Measurements from ENCODE around the gene UIMC1.
"Not testable (repeated sequence)": the region's sequence is repeated elsewhere in the genome, so short reads cannot be mapped to it uniquely, and the experiment has no call there.

The UIMC1 gene

DNA sequence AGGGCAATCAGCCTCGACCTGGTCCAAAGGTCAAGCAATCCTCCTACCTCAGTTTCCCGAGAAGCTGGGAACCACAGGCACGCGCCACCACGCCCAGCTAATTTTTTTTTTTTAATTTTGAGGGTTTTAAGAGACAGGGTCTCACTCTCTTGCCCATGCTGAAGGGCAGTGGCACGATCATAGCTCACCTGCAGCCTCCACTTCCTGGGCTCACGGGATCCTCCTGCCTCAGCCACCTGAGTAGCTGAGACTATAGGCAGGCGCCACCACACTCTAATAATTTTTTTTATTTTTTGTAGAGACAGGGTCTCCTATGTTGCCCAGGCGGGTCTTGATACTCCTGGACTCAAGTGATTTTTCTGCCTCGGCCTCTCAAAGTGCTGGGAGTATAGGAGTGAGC, 1.6 kb downstream of the UIMC1 start:
- H3K27me3 ChIP-seq (ENCODE audit: control insufficient read depth, insufficient read depth, low read length), result no peaks in the 10 kb centered on the region
- H3K9ac ChIP-seq (ENCODE audit: low read depth, low read length), result no peak overlapping the region
- H3K4me3 ChIP-seq (ENCODE audit: low read depth, low read length), result peak overlapping the region; percentile 45
- no peaks in the 10 kb centered on the region for H3K9me3 ChIP-seq (ENCODE audit: control insufficient read depth, insufficient read depth, low read length)
- no peaks in the 10 kb centered on the region for H3K36me3 ChIP-seq (ENCODE audit: control insufficient read depth, insufficient read depth, low read length)
- H3K4me1 ChIP-seq (ENCODE audit: control insufficient read depth, insufficient read depth, low read length), result peaks cover 3% of the 10 kb centered on the region

DNA sequence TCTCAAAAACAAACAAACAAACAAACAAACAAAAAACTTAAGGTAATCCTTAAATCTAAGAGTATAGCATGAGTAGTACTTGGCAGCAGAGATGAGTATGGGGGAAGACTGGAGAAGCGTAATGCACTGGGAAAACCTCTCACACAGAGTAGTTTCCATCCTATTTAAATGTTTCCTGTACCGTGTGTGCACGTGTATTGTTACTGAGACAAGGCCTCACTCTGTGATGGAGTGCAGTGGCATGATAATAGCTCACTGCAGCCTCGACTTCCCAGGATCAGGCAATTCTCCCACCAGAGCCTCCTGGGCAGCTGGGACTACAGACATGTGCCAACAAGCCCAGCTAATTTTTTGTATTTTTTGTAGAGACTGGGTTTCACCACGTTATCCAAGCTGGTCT, 2.9 kb downstream of the UIMC1 start:
- H3K9me3 ChIP-seq (ENCODE audit: control insufficient read depth, insufficient read depth, low read length), result no peaks in the 10 kb centered on the region
- no peak overlapping the region for H3K4me3 ChIP-seq (ENCODE audit: low read depth, low read length)

DNA sequence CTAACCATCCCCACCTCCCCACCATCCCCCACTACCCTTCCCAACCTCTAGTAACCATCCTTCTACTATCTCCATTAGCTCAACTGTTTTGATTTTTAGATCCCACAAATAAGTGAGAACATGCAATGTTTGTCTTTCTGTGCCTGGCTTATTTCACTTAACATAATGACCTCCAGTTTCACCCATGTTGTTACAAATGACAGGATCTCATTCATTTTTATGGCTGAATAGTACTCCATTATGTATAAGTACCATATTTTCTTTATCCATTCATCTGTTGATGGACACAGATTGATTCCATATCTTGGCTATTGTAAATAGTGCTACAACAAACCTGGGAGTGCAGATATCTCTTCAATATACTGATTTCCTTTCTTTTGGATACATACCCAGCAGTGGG, 7.1 kb downstream of the UIMC1 start:
- H3K4me3 ChIP-seq (ENCODE audit: low read depth, low read length); H3K4me1 ChIP-seq (ENCODE audit: control insufficient read depth, insufficient read depth, low read length): not testable (repeated sequence)

More for the DNA sequence above, 2.9 kb downstream of the UIMC1 start:
- Histone ChIP-seq H3K9ac (ENCODE audit: low read depth, low read length) (no peak overlapping the region), H3K4me1 (ENCODE audit: control insufficient read depth, insufficient read depth, low read length) (peaks cover 3% of the 10 kb centered on the region), H3K36me3 (ENCODE audit: control insufficient read depth, insufficient read depth, low read length) (no peaks in the 10 kb centered on the region), H3K27me3 (ENCODE audit: control insufficient read depth, insufficient read depth, low read length) (no peaks in the 10 kb centered on the region)

DNA sequence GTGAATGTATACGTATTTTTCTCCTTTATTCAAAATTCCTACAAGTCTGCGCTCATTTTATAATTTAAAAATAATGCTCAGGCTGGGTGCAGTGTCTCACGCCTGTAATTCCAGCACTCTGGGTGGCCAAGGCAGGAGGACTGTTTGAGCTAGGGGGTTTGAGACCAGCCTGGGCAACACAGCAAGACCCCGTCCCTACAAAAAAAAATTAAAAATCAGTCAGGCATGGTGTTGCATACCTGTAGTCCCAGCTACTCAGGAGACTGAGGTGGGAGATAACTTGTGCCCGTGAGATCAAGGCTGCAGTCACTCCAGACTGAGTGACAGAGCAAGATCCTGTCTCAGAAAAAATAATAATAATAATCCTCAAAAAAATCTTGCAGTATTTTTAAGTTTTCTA, 7.8 kb downstream of the UIMC1 start:
- Histone ChIP-seq H3K9ac (ENCODE audit: low read depth, low read length) (no peak overlapping the region), H3K4me1 (ENCODE audit: control insufficient read depth, insufficient read depth, low read length) (no peaks in the 10 kb centered on the region), H3K9me3 (ENCODE audit: control insufficient read depth, insufficient read depth, low read length) (no peaks in the 10 kb centered on the region), H3K4me3 (ENCODE audit: low read depth, low read length) (no peak overlapping the region), H3K27me3 (ENCODE audit: control insufficient read depth, insufficient read depth, low read length) (no peaks in the 10 kb centered on the region), H3K36me3 (ENCODE audit: control insufficient read depth, insufficient read depth, low read length) (no peaks in the 10 kb centered on the region)

More for the DNA sequence above, 7.1 kb downstream of the UIMC1 start:
- H3K9me3 ChIP-seq (ENCODE audit: control insufficient read depth, insufficient read depth, low read length); H3K27me3 ChIP-seq (ENCODE audit: control insufficient read depth, insufficient read depth, low read length); H3K9ac ChIP-seq (ENCODE audit: low read depth, low read length); H3K36me3 ChIP-seq (ENCODE audit: control insufficient read depth, insufficient read depth, low read length): not testable (repeated sequence)

DNA sequence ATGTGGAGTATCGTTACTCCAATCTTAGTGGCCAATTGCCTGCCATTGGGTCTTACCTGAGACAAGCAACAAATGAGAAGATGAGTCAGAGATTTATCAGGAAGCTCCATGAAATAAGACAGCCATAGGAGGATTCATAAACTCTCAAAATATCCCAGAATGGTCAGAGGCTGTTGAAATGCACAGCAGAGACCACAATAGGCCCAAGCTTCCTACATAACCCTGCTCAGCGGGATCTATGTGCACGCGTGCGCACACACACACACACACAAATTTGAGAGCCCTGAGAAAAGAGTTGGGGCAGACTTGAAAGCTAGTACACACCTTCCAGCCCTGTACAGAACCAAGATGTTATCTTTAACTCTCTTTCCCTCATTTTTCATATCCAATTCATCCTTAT, 9.8 kb downstream of the UIMC1 start:
- Histone ChIP-seq H3K9me3 (ENCODE audit: control insufficient read depth, insufficient read depth, low read length) (no peaks in the 10 kb centered on the region), H3K9ac (ENCODE audit: low read depth, low read length) (no peak overlapping the region), H3K36me3 (ENCODE audit: control insufficient read depth, insufficient read depth, low read length) (no peaks in the 10 kb centered on the region), H3K27me3 (ENCODE audit: control insufficient read depth, insufficient read depth, low read length) (no peaks in the 10 kb centered on the region), H3K4me1 (ENCODE audit: control insufficient read depth, insufficient read depth, low read length) (no peaks in the 10 kb centered on the region), H3K4me3 (ENCODE audit: low read depth, low read length) (no peak overlapping the region)

DNA sequence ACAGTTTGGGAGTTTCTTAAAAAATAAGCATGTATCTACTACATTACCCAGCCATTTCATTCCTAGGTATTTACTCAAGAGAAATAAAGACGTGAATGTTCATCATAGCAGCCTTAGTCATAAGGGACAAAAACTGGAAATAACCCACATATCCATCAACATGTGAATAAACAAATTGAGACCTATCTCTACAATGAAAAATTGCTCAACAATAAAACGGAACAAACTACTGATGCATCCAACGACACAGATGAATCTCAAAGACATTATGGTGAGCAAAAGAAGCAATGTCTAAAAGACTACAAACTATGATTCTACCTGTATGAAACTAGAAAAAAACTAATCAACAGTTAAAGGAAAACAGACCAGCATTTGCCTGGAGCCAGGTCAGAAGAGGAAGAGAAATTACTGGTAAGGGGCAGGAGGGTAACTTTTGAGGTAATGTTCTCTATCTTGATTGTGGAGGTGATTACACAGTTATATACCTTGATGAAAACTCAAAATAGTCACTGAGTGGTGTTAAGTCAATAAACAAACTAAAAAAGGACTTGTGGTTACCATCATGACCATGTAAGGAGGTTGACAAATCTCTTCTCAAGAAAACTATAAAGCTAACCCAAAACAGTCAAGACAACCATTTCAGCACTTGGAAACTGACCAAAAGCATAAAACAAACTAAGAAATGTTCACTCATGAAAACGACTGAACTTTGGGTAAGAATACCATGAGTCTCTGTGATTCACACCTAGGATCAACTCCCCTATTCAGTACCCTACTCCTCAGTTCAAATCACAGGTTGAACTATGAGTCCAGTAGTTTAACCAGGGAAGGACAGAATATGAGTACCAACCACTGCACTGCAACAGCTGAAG, 10.4 kb downstream of the UIMC1 start:
- Histone ChIP-seq H3K4me3 (ENCODE audit: low read depth, low read length) (no peak overlapping the region), H3K4me1 (ENCODE audit: control insufficient read depth, insufficient read depth, low read length) (no peaks in the 10 kb centered on the region), H3K9me3 (ENCODE audit: control insufficient read depth, insufficient read depth, low read length) (no peaks in the 10 kb centered on the region), H3K9ac (ENCODE audit: low read depth, low read length) (no peak overlapping the region), H3K36me3 (ENCODE audit: control insufficient read depth, insufficient read depth, low read length) (no peaks in the 10 kb centered on the region), H3K27me3 (ENCODE audit: control insufficient read depth, insufficient read depth, low read length) (no peaks in the 10 kb centered on the region)

DNA sequence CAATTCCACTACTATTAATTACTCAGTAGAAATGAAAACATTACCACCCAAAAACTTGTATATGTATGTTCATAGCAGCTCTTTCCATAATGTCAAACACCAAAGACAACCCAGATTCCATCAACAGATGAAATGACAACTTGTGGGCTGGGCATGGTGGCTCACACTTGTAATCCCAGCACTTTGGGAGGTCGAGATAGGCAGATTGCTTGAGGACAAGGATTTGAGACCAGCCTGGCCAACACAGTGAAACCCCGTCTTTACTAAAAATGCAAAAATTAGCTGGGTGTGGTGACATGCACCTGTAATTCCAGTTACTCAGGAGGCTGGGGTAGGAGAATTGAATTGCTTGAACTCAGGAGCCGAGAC, 11.5 kb downstream of the UIMC1 start:
- Histone ChIP-seq H3K27me3 (ENCODE audit: control insufficient read depth, insufficient read depth, low read length) (no peaks in the 10 kb centered on the region), H3K4me1 (ENCODE audit: control insufficient read depth, insufficient read depth, low read length) (no peaks in the 10 kb centered on the region), H3K9ac (ENCODE audit: low read depth, low read length) (no peak overlapping the region), H3K4me3 (ENCODE audit: low read depth, low read length) (no peak overlapping the region), H3K36me3 (ENCODE audit: control insufficient read depth, insufficient read depth, low read length) (no peaks in the 10 kb centered on the region), H3K9me3 (ENCODE audit: control insufficient read depth, insufficient read depth, low read length) (no peaks in the 10 kb centered on the region)

DNA sequence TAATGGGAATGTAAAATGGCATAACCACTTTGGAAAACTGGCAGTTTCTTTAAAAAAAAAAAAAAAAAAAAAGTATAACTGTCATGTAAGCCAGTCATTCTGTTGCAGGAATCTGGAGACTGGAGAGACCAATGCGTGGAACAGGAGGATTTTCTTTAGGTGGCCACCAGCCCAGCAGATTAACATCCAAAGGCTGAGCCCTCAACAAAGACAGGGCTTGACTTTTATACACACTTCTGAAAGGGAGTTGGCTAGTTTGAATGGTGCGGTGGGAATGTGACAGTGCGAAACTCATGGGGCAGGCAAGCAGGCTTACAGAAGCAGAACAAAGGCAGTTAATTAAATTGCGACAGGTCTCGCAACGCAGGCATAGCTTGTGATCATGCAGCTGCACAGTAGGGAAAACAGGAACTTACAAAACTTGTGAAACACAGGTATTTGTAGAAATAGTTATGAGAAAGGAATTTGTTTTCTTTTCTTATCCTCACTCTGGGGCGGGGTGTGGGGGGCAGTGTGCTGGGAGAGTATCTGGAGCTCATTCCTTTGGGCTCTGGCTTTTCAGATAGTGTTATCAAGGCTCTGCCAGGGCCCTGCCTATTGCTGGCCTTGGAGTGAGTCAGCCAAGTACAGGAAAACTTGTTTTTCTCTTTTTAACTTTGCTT, 12.0 kb downstream of the UIMC1 start:
- no peaks in the 10 kb centered on the region for H3K4me1 ChIP-seq (ENCODE audit: control insufficient read depth, insufficient read depth, low read length)
- H3K9ac ChIP-seq (ENCODE audit: low read depth, low read length), result no peak overlapping the region
- H3K36me3 ChIP-seq (ENCODE audit: control insufficient read depth, insufficient read depth, low read length), result no peaks in the 10 kb centered on the region
- H3K9me3 ChIP-seq (ENCODE audit: control insufficient read depth, insufficient read depth, low read length), result no peaks in the 10 kb centered on the region
- H3K4me3 ChIP-seq (ENCODE audit: low read depth, low read length), result no peak overlapping the region
- H3K27me3 ChIP-seq (ENCODE audit: control insufficient read depth, insufficient read depth, low read length), result no peaks in the 10 kb centered on the region

DNA sequence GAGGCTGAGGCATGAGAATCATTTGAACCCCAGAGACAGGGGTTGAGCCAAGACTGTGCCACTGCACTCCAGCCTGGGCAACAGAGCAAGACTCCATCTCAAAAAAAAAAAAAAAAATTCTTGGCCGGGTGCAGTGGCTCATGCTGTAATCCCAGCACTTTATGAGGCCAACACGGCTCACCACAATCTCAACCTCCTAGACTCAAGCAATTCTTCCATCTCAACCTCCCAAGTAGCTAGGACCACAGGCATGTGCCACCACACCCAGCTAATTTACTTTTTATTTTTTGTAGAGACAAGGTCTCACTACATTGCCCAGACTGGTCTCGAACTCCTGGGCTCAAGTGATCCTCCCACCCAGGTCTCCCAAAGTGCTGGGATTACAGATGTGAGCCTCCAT, 13.5 kb downstream of the UIMC1 start:
- H3K9me3 ChIP-seq (ENCODE audit: control insufficient read depth, insufficient read depth, low read length); H3K36me3 ChIP-seq (ENCODE audit: control insufficient read depth, insufficient read depth, low read length); H3K4me3 ChIP-seq (ENCODE audit: low read depth, low read length); H3K4me1 ChIP-seq (ENCODE audit: control insufficient read depth, insufficient read depth, low read length); H3K9ac ChIP-seq (ENCODE audit: low read depth, low read length); H3K27me3 ChIP-seq (ENCODE audit: control insufficient read depth, insufficient read depth, low read length): not testable (repeated sequence)

DNA sequence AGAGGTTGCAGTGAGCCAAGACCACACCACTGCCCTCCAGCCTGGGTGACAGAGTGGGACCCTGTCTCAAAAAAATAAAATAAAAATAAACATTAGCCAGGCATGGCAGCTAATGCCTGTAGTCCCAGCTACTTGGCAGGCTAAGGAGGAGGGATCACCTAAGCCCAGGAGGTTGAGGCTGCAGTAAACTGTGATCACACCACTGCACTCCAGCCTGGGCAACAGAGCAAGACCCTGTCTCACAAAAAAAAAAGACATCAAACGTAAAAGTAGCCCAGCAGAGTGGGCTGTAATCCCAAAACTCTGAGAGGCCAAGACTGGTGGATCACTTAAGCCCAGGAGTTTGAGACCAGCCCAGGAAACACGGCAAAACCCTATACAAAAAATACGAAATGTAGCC, 19.0 kb downstream of the UIMC1 start:
- Histone ChIP-seq H3K36me3 (ENCODE audit: control insufficient read depth, insufficient read depth, low read length) (no peaks in the 10 kb centered on the region), H3K4me1 (ENCODE audit: control insufficient read depth, insufficient read depth, low read length) (no peaks in the 10 kb centered on the region)

DNA sequence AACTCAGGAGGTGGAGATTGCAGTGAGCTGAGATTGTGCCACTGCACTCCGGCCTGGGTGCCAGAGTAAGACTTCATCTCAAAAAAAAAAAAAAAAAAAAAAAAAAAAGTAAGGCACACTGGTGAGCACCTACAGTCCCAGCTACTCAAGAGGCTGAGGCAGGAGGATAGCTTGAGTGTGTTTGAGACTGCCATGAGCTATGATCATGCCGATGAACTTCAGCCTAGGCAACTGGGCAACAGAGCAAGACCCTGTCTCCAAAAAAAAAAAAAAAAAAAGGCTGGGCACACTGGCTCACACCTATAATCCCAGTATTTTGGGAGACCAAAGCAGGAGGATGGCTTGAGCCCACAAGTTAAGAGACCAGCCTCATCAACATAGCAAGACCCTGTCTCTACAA, 20.3 kb downstream of the UIMC1 start:
- Histone ChIP-seq H3K4me1 (ENCODE audit: control insufficient read depth, insufficient read depth, low read length) (no peaks in the 10 kb centered on the region), H3K9ac (ENCODE audit: low read depth, low read length) (no peak overlapping the region), H3K36me3 (ENCODE audit: control insufficient read depth, insufficient read depth, low read length) (no peaks in the 10 kb centered on the region), H3K4me3 (ENCODE audit: low read depth, low read length) (no peak overlapping the region), H3K9me3 (ENCODE audit: control insufficient read depth, insufficient read depth, low read length) (no peaks in the 10 kb centered on the region), H3K27me3 (ENCODE audit: control insufficient read depth, insufficient read depth, low read length) (no peaks in the 10 kb centered on the region)

More for the DNA sequence above, 19.0 kb downstream of the UIMC1 start:
- no peak overlapping the region for H3K4me3 ChIP-seq (ENCODE audit: low read depth, low read length)
- no peak overlapping the region for H3K9ac ChIP-seq (ENCODE audit: low read depth, low read length)
- H3K9me3 ChIP-seq (ENCODE audit: control insufficient read depth, insufficient read depth, low read length), result no peaks in the 10 kb centered on the region
- H3K27me3 ChIP-seq (ENCODE audit: control insufficient read depth, insufficient read depth, low read length), result no peaks in the 10 kb centered on the region

DNA sequence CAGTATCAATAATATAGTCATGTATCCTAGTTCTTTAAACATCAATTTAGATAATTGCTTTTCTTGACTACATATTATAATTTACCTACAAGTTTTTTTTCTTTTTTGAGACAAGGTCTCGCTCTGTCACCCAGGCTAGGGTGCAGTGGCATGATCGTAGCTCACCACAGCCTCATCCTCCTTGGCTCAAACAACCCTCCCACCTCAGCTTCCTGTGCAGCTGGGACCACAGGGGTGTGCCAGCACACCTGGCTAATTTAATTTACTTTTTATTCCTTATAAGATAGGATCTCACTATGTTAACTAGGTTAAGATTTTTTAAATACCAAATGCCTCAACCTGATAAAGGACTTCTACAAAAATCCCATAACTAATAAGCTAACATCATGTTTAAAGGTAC, 21.1 kb downstream of the UIMC1 start:
- no peaks in the 10 kb centered on the region for H3K36me3 ChIP-seq (ENCODE audit: control insufficient read depth, insufficient read depth, low read length)
- H3K4me1 ChIP-seq (ENCODE audit: control insufficient read depth, insufficient read depth, low read length), result no peaks in the 10 kb centered on the region
- no peak overlapping the region for H3K9ac ChIP-seq (ENCODE audit: low read depth, low read length)
- no peaks in the 10 kb centered on the region for H3K9me3 ChIP-seq (ENCODE audit: control insufficient read depth, insufficient read depth, low read length)
- H3K27me3 ChIP-seq (ENCODE audit: control insufficient read depth, insufficient read depth, low read length), result no peaks in the 10 kb centered on the region
- no peak overlapping the region for H3K4me3 ChIP-seq (ENCODE audit: low read depth, low read length)
